ENCODE results near the gene CISTR.
"Not testable (repeated sequence)": the region's sequence is repeated elsewhere in the genome, so short reads cannot be mapped to it uniquely, and the experiment has no call there.

CISTR gene

GRCh38 chr12:53751336-53752191 is at the start of gene CISTR:
Gene CISTR, minus strand, starts transcription at chr12:53751979.
- DNase-seq (ENCODE audit: low spot score): no peak

GRCh38 chr12:53798575-53798974 is 46.8 kb upstream of the CISTR start:
- DNase-seq (ENCODE audit: low spot score): peak; percentile 38

GRCh38 chr12:53795927-53796326 is 44.1 kb upstream of the CISTR start:
- no peak for DNase-seq (ENCODE audit: low spot score)

- no peak for DNase-seq (ENCODE audit: low spot score)
These were observed 41.4 kb upstream of the CISTR start for GRCh38 chr12:53793221-53793620.

- DNase-seq (ENCODE audit: low spot score): peak; percentile 32
These were observed 40.1 kb upstream of the CISTR start for GRCh38 chr12:53791735-53792326.

- no peak for DNase-seq (ENCODE audit: low spot score)
These were observed 37.8 kb upstream of the CISTR start for GRCh38 chr12:53789570-53789969.

- DNase-seq (ENCODE audit: low spot score): no peak
These were observed 37.1 kb upstream of the CISTR start for GRCh38 chr12:53788892-53789291.

GRCh38 chr12:53786411-53786810 is 34.6 kb upstream of the CISTR start:
- no peak for DNase-seq (ENCODE audit: low spot score)

GRCh38 chr12:53785161-53785560 is 33.4 kb upstream of the CISTR start:
- no peak for DNase-seq (ENCODE audit: low spot score)

GRCh38 chr12:53782093-53782703 is 30.4 kb upstream of the CISTR start:
- DNase-seq (ENCODE audit: low spot score): no peak

GRCh38 chr12:53781228-53781801 is 29.5 kb upstream of the CISTR start:
- no peak for DNase-seq (ENCODE audit: low spot score)

- no peak for DNase-seq (ENCODE audit: low spot score)
These were observed 28.5 kb upstream of the CISTR start for GRCh38 chr12:53780323-53780722.

- DNase-seq (ENCODE audit: low spot score): not testable (repeated sequence)
These were observed 27.9 kb upstream of the CISTR start for GRCh38 chr12:53779679-53780078.

- no peak for DNase-seq (ENCODE audit: low spot score)
These were observed 26.3 kb upstream of the CISTR start for GRCh38 chr12:53777936-53778644.

- no peak for DNase-seq (ENCODE audit: low spot score)
These were observed 25.6 kb upstream of the CISTR start for GRCh38 chr12:53777412-53777811.

GRCh38 chr12:53776872-53777271 is 25.1 kb upstream of the CISTR start:
- DNase-seq (ENCODE audit: low spot score): no peak

GRCh38 chr12:53775478-53776145 is 23.8 kb upstream of the CISTR start:
- no peak for DNase-seq (ENCODE audit: low spot score)

- no peak for DNase-seq (ENCODE audit: low spot score)
These were observed 18.5 kb upstream of the CISTR start for GRCh38 chr12:53770281-53770680.

GRCh38 chr12:53768976-53769375 is 17.2 kb upstream of the CISTR start:
- DNase-seq (ENCODE audit: low spot score): no peak

- no peak for DNase-seq (ENCODE audit: low spot score)
These were observed 15.1 kb upstream of the CISTR start for GRCh38 chr12:53766881-53767280.

GRCh38 chr12:53765891-53766290 is 14.1 kb upstream of the CISTR start:
- no peak for DNase-seq (ENCODE audit: low spot score)

GRCh38 chr12:53764615-53765014 is 12.8 kb upstream of the CISTR start:
- no peak for DNase-seq (ENCODE audit: low spot score)

Measured in HuH-7.5 (cell line).